GM12878 (cell line): ENCODE measurements around the gene HHAT. TPM values are rescaled to one million over a fixed set of nuclear protein-coding genes. Genes with fewer than 3 reads are reported as not detected.

Source experiments
- ATAC-seq: fragments of 200-7000 bp; cut with Tn5 transposase; 3 replicates; pipeline ENCODE4 v1.9.1; 2020; ENCODE audit warnings: mild to moderate bottlenecking, moderate library complexity
- BruUV-seq: library from RNA; stranded (reverse); fragments of 400-500 nt; replicated peaks from 2 replicates; lab custom pipeline; 2021; lab: Mats Ljungman, UMichigan
- CTCF ChIA-PET: fragments of 300-600 bp; sonication (Branson Sonifier 250); formaldehyde crosslinking; extraction: SDS; loops from one replicate; lab custom pipeline; 2021; ENCODE audit warnings: inconsistent platforms; lab: Yijun Ruan, JAX
- POLR2A ChIA-PET: fragments of 350-600 bp; formaldehyde crosslinking; extraction: SDS; loops from one replicate; lab custom pipeline; 2021; ENCODE audit warnings: inconsistent platforms; lab: Charles Lee
- RAD21 ChIA-PET: fragments of 300-600 bp; sonication (Branson Sonifier 250); formaldehyde crosslinking; loops from one replicate; lab custom pipeline; 2023; ENCODE audit warnings: antibody characterized with exemption; ENCODE audit not compliant: unreplicated experiment; lab: Charles Lee
- SMC1A ChIA-PET: fragments of 300-600 bp; sonication (Branson Sonifier 250); formaldehyde crosslinking; loops from one replicate; lab custom pipeline; 2023; ENCODE audit not compliant: unreplicated experiment, uncharacterized antibody; lab: Charles Lee
- DNase-seq: peaks from one replicate; pipeline ENCODE4 v3.0.0-alpha.2; 2011; ENCODE audit warnings: low read depth, low spot score
- FAIRE-seq: peaks from 3 replicates; lab custom pipeline; 2011; peaks lifted over from hg19 to GRCh38; lab: Jason Lieb, UNC
- H2AFZ ChIP-seq: 2 replicates; pipeline ENCODE4 v1.6.0; 2011; ENCODE audit warnings: low read depth, low read length, control low read depth; ENCODE audit not compliant: control insufficient read depth
- H3K27ac ChIP-seq: 2 replicates; pipeline ENCODE4 v1.5.1; 2011; ENCODE audit warnings: control low read depth; ENCODE audit not compliant: control insufficient read depth, insufficient read depth
- H3K27me3 ChIP-seq, 2 experiments: replicated peaks in 1 of 2; 2 replicates each; pipeline versions ENCODE4 v1.6.0 to v1.6.1; 2011; ENCODE audit warnings: low read length in 1 of 2; ENCODE audit not compliant: control insufficient read depth in 2 of 2, insufficient read depth in 2 of 2
- H3K36me3 ChIP-seq, 2 experiments: 2 replicates each; pipeline ENCODE4 v1.5.1; 2011; ENCODE audit warnings: low read length in 1 of 2; ENCODE audit not compliant: control insufficient read depth in 2 of 2, insufficient read depth in 2 of 2
- H3K4me1 ChIP-seq: 2 replicates; pipeline ENCODE4 v1.6.1; 2011; ENCODE audit warnings: mild to moderate bottlenecking, low read length, moderate library complexity, mixed read lengths; ENCODE audit not compliant: control insufficient read depth, insufficient read depth
- H3K4me2 ChIP-seq: 2 replicates; pipeline ENCODE4 v1.6.0; 2011; ENCODE audit warnings: control low read depth; ENCODE audit not compliant: control insufficient read depth, insufficient read depth
- H3K4me3 ChIP-seq: fragments of 200-600 bp; sonication (generic); 2 replicates; pipeline ENCODE4 v1.5.1; 2016
- H3K79me2 ChIP-seq: 2 replicates; pipeline ENCODE4 v1.6.0; 2011; ENCODE audit warnings: low read length; ENCODE audit not compliant: control insufficient read depth, insufficient read depth
- H3K9ac ChIP-seq: 2 replicates; pipeline ENCODE4 v1.8.0; 2011; ENCODE audit warnings: low read length, control low read depth, mixed read lengths; ENCODE audit not compliant: control insufficient read depth, insufficient read depth
- H3K9me3 ChIP-seq: replicated peaks from 3 replicates; pipeline ENCODE4 v1.5.1; 2011; ENCODE audit warnings: mild to moderate bottlenecking, low read length; ENCODE audit not compliant: control insufficient read depth, insufficient read depth
- H4K20me1 ChIP-seq: 2 replicates; pipeline ENCODE4 v1.6.0; 2011; ENCODE audit not compliant: control insufficient read depth, insufficient read depth
- ASH2L ChIP-seq: fragments of 300-600, 200-600 bp; sonication (generic); IDR thresholded peaks from 2 replicates; pipeline ENCODE4 v1.6.1; 2017; ENCODE audit warnings: low read depth, mild to moderate bottlenecking, borderline replicate concordance
- CBX3 ChIP-seq: fragments of 200-600 bp; sonication (generic); IDR thresholded peaks from 2 replicates; pipeline ENCODE4 v1.6.1; 2016; ENCODE audit warnings: low read depth, borderline replicate concordance
- CBX5 ChIP-seq: sonication (generic); IDR thresholded peaks from 2 replicates; pipeline ENCODE4 v1.6.1; 2016; ENCODE audit warnings: low read depth, moderate library complexity, mild to moderate bottlenecking, inconsistent platforms
- E4F1 ChIP-seq: fragments of 450-650 bp; IDR thresholded peaks from 2 replicates; pipeline ENCODE4 v1.6.1; 2018; ENCODE audit warnings: borderline replicate concordance, mild to moderate bottlenecking; ENCODE audit not compliant: partially characterized antibody
- HDAC6 ChIP-seq: fragments of 200-600 bp; sonication (generic); IDR thresholded peaks from one replicate; pipeline ENCODE4 v1.8.0; 2017; ENCODE audit warnings: antibody characterized with exemption; ENCODE audit not compliant: unreplicated experiment
- IKZF1 ChIP-seq: fragments of 450-650 bp; conservative IDR thresholded peaks from 2 replicates; pipeline ENCODE4 v1.6.1; 2017; ENCODE audit warnings: antibody characterized with exemption, mild to moderate bottlenecking
- MEF2B ChIP-seq: fragments of 450-650 bp; IDR thresholded peaks from 2 replicates; pipeline ENCODE4 v1.6.1; 2018; ENCODE audit warnings: mild to moderate bottlenecking, moderate library complexity; ENCODE audit not compliant: partially characterized antibody, poor library complexity, severe bottlenecking
- POLR2A ChIP-seq: IDR thresholded peaks from 2 replicates; pipeline ENCODE4 v1.6.1; 2011; ENCODE audit warnings: low read depth, mild to moderate bottlenecking, low read length
- RELA ChIP-seq: fragments of 450-650 bp; IDR thresholded peaks from 2 replicates; pipeline ENCODE4 v1.8.0; 2014; ENCODE audit warnings: borderline replicate concordance; ENCODE audit not compliant: partially characterized antibody
- SIN3A ChIP-seq: IDR thresholded peaks from 2 replicates; pipeline ENCODE4 v1.6.1; 2012; ENCODE audit warnings: low read depth, low read length, improper control_type of control experiment
- ZNF217 ChIP-seq: fragments of 450-650 bp; IDR thresholded peaks from 2 replicates; pipeline ENCODE4 v1.6.1; 2017; ENCODE audit warnings: antibody characterized with exemption, mild to moderate bottlenecking
- WGBS: methylation state at CpG from one replicate; pipeline ENCODE4 v1.1.6; 2016; ENCODE audit warnings: low lambda C conversion rate; ENCODE audit not compliant: insufficient replicate concordance, insufficient coverage; ENCODE audit errors: missing lambda C conversion rate; 5-methylcytosine and 5-hydroxymethylcytosine counted together
- in situ Hi-C: fragments of 300-500 bp; cut with MboI; formaldehyde crosslinking; loops from 9 replicates; pipeline ENCODE4 v1.14.3; 2018; ENCODE audit warnings: mixed read lengths
- intact Hi-C: fragments of 100-400 bp; cut with micrococcal nuclease; formaldehyde crosslinking; loops from one replicate; pipeline ENCODE4 v1.14.2; 2022; ENCODE audit not compliant: unreplicated experiment
- polyA plus RNA-seq, 11 experiments: library from polyadenylated mRNA; depleted of rRNA in 4 of 11; unstranded in 6 of 11; stranded (reverse) in 5 of 11; fragments of >200 nt; fragmentation: Nextera tagmentation in 4 of 11; fragmentation: Illumina TruSeq in 1 of 11; extraction: Ambion mirVana in 4 of 11; extraction: Trizol in 1 of 11; gene quantifications; 1 replicate in 1 of 11; 2 replicates in 10 of 11; pipeline versions ENCODE4 v1.2.1 to v1.2.3, GENCODE V29; 2011 to 2016; ENCODE audit warnings: inconsistent platforms in 2 of 11, missing spikeins in 2 of 11, low read depth in 1 of 11
- total RNA-seq, 4 experiments: library from RNA; depleted of rRNA in 3 of 4; stranded (reverse); fragments of >200 nt in 3 of 4; fragmentation: Illumina TruSeq in 1 of 4; extraction: Trizol in 1 of 4; gene quantifications; 2 replicates each; pipeline versions ENCODE4 v1.2.1 to v1.2.3, GENCODE V29; 2013 to 2021
- TF ChIP-seq, protein P1 (sequence below): IDR thresholded peaks from 2 replicates; pipeline ENCODE4 v1.6.1; 2011; ENCODE audit warnings: low read depth, mild to moderate bottlenecking, low read length, moderate library complexity, borderline replicate concordance; ENCODE audit errors: extremely low read depth
- TF ChIP-seq, protein P2 (sequence below): IDR thresholded peaks from 2 replicates; pipeline ENCODE4 v1.6.1; 2011; ENCODE audit warnings: borderline replicate concordance, low read depth, mild to moderate bottlenecking, moderate library complexity, mixed read lengths, low read length; ENCODE audit not compliant: insufficient read depth; ENCODE audit errors: extremely low read length

The HHAT gene
- total and polyA plus RNA-seq, 10 of the 15 experiments (the other 5 are each of a cell fraction or from before 2014, with no cell fraction given): 1.2 to 37.6 (median 2.6) TPM

- no peak overlapping the region for H3K27ac ChIP-seq
- no peaks in the 10 kb centered on the region for H4K20me1 ChIP-seq
- SMC1A ChIA-PET: interaction anchor here (0.9 to 1.4 kb wide), 2 partner anchors 8 to 62 kb away, joined by 3 read pairs; no protein-coding TSS in a partner anchor
- FAIRE-seq (no peak), ATAC-seq (no peak), DNase-seq (no peak)
- CTCF ChIA-PET: interaction anchor here (1.0 to 1.7 kb wide), 3 partner anchors 8 to 546 kb away, joined by 4 to 5 read pairs (median 5); partner anchors contain the start of gene KCNH1
- H3K9me3 ChIP-seq: no peaks in the 10 kb centered on the region
- intact Hi-C loops (no loop called here), in situ Hi-C loops (loop anchor here (5.0 to 25.0 kb wide), 2 partner anchors 349 to 544 kb away; partner anchors contain the start of gene KCNH1)
- TF ChIP-seq ZNF217: no peak
- no peak for TF ChIP-seq CBX3
- TF ChIP-seq POLR2A: no peak
- no peak for TF ChIP-seq MEF2B
- TF ChIP-seq, protein P1, sequence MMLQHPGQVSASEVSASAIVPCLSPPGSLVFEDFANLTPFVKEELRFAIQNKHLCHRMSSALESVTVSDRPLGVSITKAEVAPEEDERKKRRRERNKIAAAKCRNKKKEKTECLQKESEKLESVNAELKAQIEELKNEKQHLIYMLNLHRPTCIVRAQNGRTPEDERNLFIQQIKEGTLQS: no peak
- no peak for TF ChIP-seq RELA
- no TSS peak for BruUV-seq
- H3K4me2 ChIP-seq: no peak overlapping the region
- no peak overlapping the region for H3K9ac ChIP-seq
- H3K4me3 ChIP-seq: no peak overlapping the region
- H2AFZ ChIP-seq: no peak overlapping the region
- RAD21 ChIA-PET: no interaction called here
- H3K4me1 ChIP-seq: no peaks in the 10 kb centered on the region
- H3K27me3 ChIP-seq: no peaks in the 10 kb centered on the region
- 43% methylated on average over 3 of the region's 3 CpGs for WGBS
- POLR2A ChIA-PET: interaction anchor here (0.5 kb wide), 1 partner anchor 289 kb away, joined by 4 read pairs; no protein-coding TSS in a partner anchor
- no peaks in the 10 kb centered on the region for H3K36me3 ChIP-seq
- no peaks in the 10 kb centered on the region for H3K79me2 ChIP-seq
Observed at GRCh38 chr1:210588357-210588756, 259.7 kb downstream of the HHAT start.

GRCh38 chr1:210588946-210589345, 260.2 kb downstream of the HHAT start:
- FAIRE-seq: no peak
- H3K9ac ChIP-seq: no peak overlapping the region
- H3K4me3 ChIP-seq: no peak overlapping the region
- ChIA-PET POLR2A (interaction anchor here (0.5 kb wide), 1 partner anchor 288 kb away, joined by 4 read pairs; no protein-coding TSS in a partner anchor), RAD21 (no interaction called here), SMC1A (interaction anchor here (0.9 kb wide), 1 partner anchor 9 kb away, joined by 3 read pairs; no protein-coding TSS in a partner anchor), CTCF (interaction anchor here (0.6 to 1.7 kb wide), 4 partner anchors 9 to 545 kb away, joined by 3 to 5 read pairs (median 4); partner anchors contain the start of gene KCNH1)
- no peaks in the 10 kb centered on the region for H3K9me3 ChIP-seq
- H3K4me2 ChIP-seq: no peak overlapping the region
- H3K79me2 ChIP-seq: no peaks in the 10 kb centered on the region
- no peak overlapping the region for H2AFZ ChIP-seq
- DNase-seq: no peak
- H3K27ac ChIP-seq: no peak overlapping the region
- no peak for ATAC-seq
- WGBS: 23% methylated on average over 3 of the region's 3 CpGs
- no peaks in the 10 kb centered on the region for H3K36me3 ChIP-seq
- no TSS peak for BruUV-seq
- H3K4me1 ChIP-seq: no peaks in the 10 kb centered on the region
- intact Hi-C loops (no loop called here), in situ Hi-C loops (loop anchor here (5.0 to 25.0 kb wide), 2 partner anchors 348 to 543 kb away; partner anchors contain the start of gene KCNH1)
- H3K27me3 ChIP-seq: no peaks in the 10 kb centered on the region
- no peaks in the 10 kb centered on the region for H4K20me1 ChIP-seq
- no peak for TF ChIP-seq E4F1
- TF ChIP-seq HDAC6: no peak
- TF ChIP-seq IKZF1: no peak
- TF ChIP-seq, protein P2, sequence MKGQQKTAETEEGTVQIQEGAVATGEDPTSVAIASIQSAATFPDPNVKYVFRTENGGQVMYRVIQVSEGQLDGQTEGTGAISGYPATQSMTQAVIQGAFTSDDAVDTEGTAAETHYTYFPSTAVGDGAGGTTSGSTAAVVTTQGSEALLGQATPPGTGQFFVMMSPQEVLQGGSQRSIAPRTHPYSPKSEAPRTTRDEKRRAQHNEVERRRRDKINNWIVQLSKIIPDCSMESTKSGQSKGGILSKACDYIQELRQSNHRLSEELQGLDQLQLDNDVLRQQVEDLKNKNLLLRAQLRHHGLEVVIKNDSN: no peak
- TF ChIP-seq ASH2L: no peak
- no peak for TF ChIP-seq RELA
- TF ChIP-seq SIN3A: no peak
- no peak for TF ChIP-seq CBX5
